HG02759 (cell line): Measurements from ENCODE around the gene FXN.
"Not testable (repeated sequence)": the region's sequence is repeated elsewhere in the genome, so short reads cannot be mapped to it uniquely, and the experiment has no call there.

Experiments used
- ATAC-seq: cut with Tn5 transposase; IDR thresholded peaks from one replicate; pipeline ENCODE4 v1.9.1; 2021; ENCODE audit warnings: mild to moderate bottlenecking, moderate library complexity; ENCODE audit not compliant: unreplicated experiment

Gene FXN

GRCh38 chr9:69035438-69036308 is at the start of gene FXN:
FXN (plus strand) TSS chr9:69035752; CDS start chr9:69035783, 31 bp downstream.
- peak; percentile 94 for ATAC-seq

- not testable (repeated sequence) for ATAC-seq
Observed at GRCh38 chr9:68986949-68987348, 48.6 kb upstream of the FXN start.

- ATAC-seq = no peak
Observed at GRCh38 chr9:68991457-68991856, 44.1 kb upstream of the FXN start.

- ATAC-seq = no peak
Observed at GRCh38 chr9:68995776-68996175, 39.8 kb upstream of the FXN start.

GRCh38 chr9:68996462-68996861 is 39.1 kb upstream of the FXN start:
- ATAC-seq = no peak

- ATAC-seq = no peak
Observed at GRCh38 chr9:68997666-68998065, 37.9 kb upstream of the FXN start.

- ATAC-seq = no peak
Observed at GRCh38 chr9:68998385-68998784, 37.2 kb upstream of the FXN start.

GRCh38 chr9:68998812-68999211 is 36.7 kb upstream of the FXN start:
- no peak for ATAC-seq

- peak; percentile 87 for ATAC-seq
Observed at GRCh38 chr9:68999393-69000105, 36.0 kb upstream of the FXN start.

- ATAC-seq = no peak
Observed at GRCh38 chr9:69001921-69002320, 33.6 kb upstream of the FXN start.

GRCh38 chr9:69003051-69003450 is 32.5 kb upstream of the FXN start:
- ATAC-seq = no peak

GRCh38 chr9:69004836-69005235 is 30.7 kb upstream of the FXN start:
- ATAC-seq = no peak

GRCh38 chr9:69009708-69010107 is 25.8 kb upstream of the FXN start:
- no peak for ATAC-seq

- no peak for ATAC-seq
Observed at GRCh38 chr9:69012696-69013381, 22.7 kb upstream of the FXN start.

- ATAC-seq = no peak
Observed at GRCh38 chr9:69013382-69013727, 22.2 kb upstream of the FXN start.

- no peak for ATAC-seq
Observed at GRCh38 chr9:69014013-69014412, 21.5 kb upstream of the FXN start, which contains the start of gene PRKACG. PRKACG (minus strand) TSS chr9:69014113; CDS start chr9:69014092, 21 bp downstream.

- ATAC-seq = no peak
Observed at GRCh38 chr9:69016191-69017096, 19.1 kb upstream of the FXN start.

GRCh38 chr9:69018737-69019136 is 16.8 kb upstream of the FXN start:
- no peak for ATAC-seq

- ATAC-seq = no peak
Observed at GRCh38 chr9:69019808-69020207, 15.7 kb upstream of the FXN start.

- no peak for ATAC-seq
Observed at GRCh38 chr9:69020301-69021145, 15.0 kb upstream of the FXN start.
